ENCODE measurements around the gene AGTPBP1.

DNA sequence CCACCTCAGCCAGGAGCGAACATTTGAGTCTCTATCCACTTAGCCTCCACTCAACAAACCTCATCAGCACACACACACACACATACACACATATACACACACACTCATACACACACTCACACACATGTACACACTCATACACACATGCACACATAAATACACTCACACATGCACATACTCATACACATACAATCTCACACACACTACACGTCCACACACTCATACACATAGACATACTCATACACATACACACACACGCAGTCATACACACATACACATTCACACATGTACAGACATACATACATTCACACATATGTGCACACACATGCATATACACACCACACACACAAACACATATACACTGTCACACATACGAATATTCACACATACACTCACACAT lies 208.2 kb downstream of the AGTPBP1 start:
- TF ChIP-seq CTCF (conservative IDR thresholded peaks at IDR 0.05; ENCODE audit: low read length) (no peak), EZH2phosphoT487 (IDR thresholded peaks at IDR 0.05; ENCODE audit: borderline replicate concordance, low read depth, low read length) (no peak)
